CD4-positive, alpha-beta T cell (primary cell): ENCODE results near the gene GALE. TPM values are rescaled to one million over a fixed set of nuclear protein-coding genes. Genes with fewer than 3 reads are reported as not detected.
A peak's percentile ranks its signal among the peaks of the same experiment; 100 is the strongest.

Experiments
- ATAC-seq: fragments of 200-7000 bp; cut with Tn5 transposase; one replicate; pipeline ENCODE4 v1.10.0; 2022; ENCODE audit warnings: mild to moderate bottlenecking; ENCODE audit not compliant: poor library complexity
- CTCF ChIA-PET: fragments of 350-600 bp; sonication (Branson Sonifier 250); formaldehyde crosslinking; loops from one replicate; lab custom pipeline; 2021; ENCODE audit warnings: antibody characterized with exemption, inconsistent platforms; lab: Charles Lee
- POLR2A ChIA-PET: fragments of 350-600 bp; sonication (Branson Sonifier 250); formaldehyde crosslinking; loops from one replicate; lab custom pipeline; 2021; ENCODE audit warnings: antibody characterized with exemption, inconsistent platforms; lab: Charles Lee
- DNase-seq, 14 experiments: peaks; one replicate each; pipeline ENCODE4 v3.0.0-alpha.2; 2013 to 2020; ENCODE audit warnings: mixed read lengths in 2 of 14
- H3K27ac ChIP-seq, 2 donors: one replicate each; pipeline versions ENCODE4 v1.5.1 to v1.7.0; 2013; ENCODE audit warnings: low read length in 2 of 2, low read depth in 1 of 2, mild to moderate bottlenecking in 1 of 2
- H3K27me3 ChIP-seq, 2 experiments: 1 replicate in 1 of 2; 2 replicates in 1 of 2; pipeline versions ENCODE4 v1.6.1 to v1.7.0; 2013; ENCODE audit warnings: low read length in 2 of 2, control low read depth in 1 of 2, mild to moderate bottlenecking in 1 of 2, moderate library complexity in 1 of 2; ENCODE audit not compliant: insufficient read depth in 2 of 2, control insufficient read depth in 1 of 2
- H3K36me3 ChIP-seq: one replicate; pipeline ENCODE4 v1.6.1; 2013; ENCODE audit warnings: low read length, control low read depth; ENCODE audit not compliant: insufficient read depth
- H3K4me1 ChIP-seq: one replicate; pipeline ENCODE4 v1.6.1; 2013; ENCODE audit warnings: low read length, control low read depth; ENCODE audit not compliant: insufficient read depth
- H3K4me3 ChIP-seq: one replicate; pipeline ENCODE4 v1.5.1; 2013; ENCODE audit warnings: mild to moderate bottlenecking, low read length, moderate library complexity
- H3K9me3 ChIP-seq, 2 experiments: 1 replicate in 1 of 2; 2 replicates in 1 of 2; pipeline versions ENCODE4 v1.6.1 to v1.7.0; 2013; ENCODE audit warnings: low read length in 2 of 2, mild to moderate bottlenecking in 2 of 2, control low read depth in 1 of 2, moderate library complexity in 1 of 2; ENCODE audit not compliant: control insufficient read depth in 1 of 2, insufficient read depth in 1 of 2
- H3K27ac Mint-ChIP-seq: one replicate; pipeline ENCODE4 v1.8.0; 2020; ENCODE audit warnings: mixed read lengths
- H3K27me3 Mint-ChIP-seq: one replicate; pipeline ENCODE4 v1.8.0; 2021; ENCODE audit warnings: mixed read lengths
- H3K36me3 Mint-ChIP-seq: one replicate; pipeline ENCODE4 v1.8.0; 2021; ENCODE audit warnings: low read depth, mixed read lengths
- H3K4me1 Mint-ChIP-seq: one replicate; pipeline ENCODE4 v1.8.0; 2021; ENCODE audit warnings: low read depth, mixed read lengths
- H3K4me3 Mint-ChIP-seq: one replicate; pipeline ENCODE4 v1.8.0; 2020; ENCODE audit warnings: mild to moderate bottlenecking, mixed read lengths
- H3K9me3 Mint-ChIP-seq: one replicate; pipeline ENCODE4 v1.8.0; 2020; ENCODE audit warnings: mixed read lengths
- intact Hi-C, 2 experiments: fragments of 100-400 bp; cut with DNase I in 1 of 2; cut with micrococcal nuclease in 1 of 2; formaldehyde crosslinking; loops; one replicate each; pipeline versions ENCODE4 v1.15.1 to v1.9.0; 2023 to 2025; cut with DNase I, micrococcal nuclease
- total RNA-seq, 174 experiments: library from RNA in 2 of 174; stranded (reverse) in 2 of 174; gene quantifications; one replicate each; pipeline ENCODE4 v1.2.3 and lab custom pipeline; 2021 to 2026
- TF ChIP-seq, protein P1 (sequence below): fragments of 200-600 bp; IDR thresholded peaks from one replicate; pipeline ENCODE4 v1.8.0; 2022; ENCODE audit warnings: antibody characterized with exemption, mild to moderate bottlenecking

GALE gene
- total RNA-seq, 2 experiments from 2014 or later: 5.4 to 6.9 TPM

DNA sequence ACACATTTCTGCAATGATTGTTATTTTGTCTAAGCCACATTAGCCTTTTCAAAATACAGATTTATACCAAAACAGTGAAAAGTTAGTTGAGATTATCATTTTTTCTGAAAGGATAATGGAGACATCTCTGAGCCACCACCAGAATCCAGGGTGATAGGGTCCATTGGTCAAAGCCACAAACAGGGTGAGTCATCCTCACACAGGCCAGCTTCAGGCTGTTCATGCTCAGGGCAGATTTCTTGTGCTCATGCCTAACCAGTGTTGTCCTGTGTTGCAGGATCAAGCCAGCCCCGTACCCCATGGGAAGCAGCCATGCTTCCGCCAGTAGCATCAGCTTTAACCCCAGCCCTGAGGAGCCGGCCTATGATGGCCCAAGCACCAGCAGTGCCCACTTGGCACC is 43.9 kb downstream of the GALE start:
- TF ChIP-seq, protein P1, sequence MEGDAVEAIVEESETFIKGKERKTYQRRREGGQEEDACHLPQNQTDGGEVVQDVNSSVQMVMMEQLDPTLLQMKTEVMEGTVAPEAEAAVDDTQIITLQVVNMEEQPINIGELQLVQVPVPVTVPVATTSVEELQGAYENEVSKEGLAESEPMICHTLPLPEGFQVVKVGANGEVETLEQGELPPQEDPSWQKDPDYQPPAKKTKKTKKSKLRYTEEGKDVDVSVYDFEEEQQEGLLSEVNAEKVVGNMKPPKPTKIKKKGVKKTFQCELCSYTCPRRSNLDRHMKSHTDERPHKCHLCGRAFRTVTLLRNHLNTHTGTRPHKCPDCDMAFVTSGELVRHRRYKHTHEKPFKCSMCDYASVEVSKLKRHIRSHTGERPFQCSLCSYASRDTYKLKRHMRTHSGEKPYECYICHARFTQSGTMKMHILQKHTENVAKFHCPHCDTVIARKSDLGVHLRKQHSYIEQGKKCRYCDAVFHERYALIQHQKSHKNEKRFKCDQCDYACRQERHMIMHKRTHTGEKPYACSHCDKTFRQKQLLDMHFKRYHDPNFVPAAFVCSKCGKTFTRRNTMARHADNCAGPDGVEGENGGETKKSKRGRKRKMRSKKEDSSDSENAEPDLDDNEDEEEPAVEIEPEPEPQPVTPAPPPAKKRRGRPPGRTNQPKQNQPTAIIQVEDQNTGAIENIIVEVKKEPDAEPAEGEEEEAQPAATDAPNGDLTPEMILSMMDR: no peak

DNA sequence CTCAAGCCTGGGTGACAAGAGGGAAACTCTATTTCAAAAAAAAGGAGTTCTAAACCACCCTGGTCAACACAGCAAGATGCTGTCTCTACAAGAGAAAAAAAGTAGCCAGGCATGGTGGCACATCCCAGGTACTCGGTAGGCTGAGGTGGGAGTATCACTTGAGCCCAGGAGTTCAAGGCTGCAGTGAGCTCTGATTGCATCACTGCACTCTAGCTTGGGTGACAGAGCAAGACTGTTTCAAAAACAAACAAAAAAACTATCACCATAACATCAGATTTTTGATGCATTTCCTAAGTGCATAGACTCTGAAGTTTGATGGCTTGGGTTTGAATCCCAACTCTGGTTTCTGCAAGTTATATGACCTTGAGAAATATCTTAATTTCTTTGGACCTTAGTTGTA is 47.6 kb downstream of the GALE start:
- Histone ChIP-seq H3K4me3 (no peak overlapping the region), H3K4me1 (no peaks in the 10 kb centered on the region), H3K36me3 (peaks cover 88% of the 10 kb centered on the region), H3K9me3 (no peaks in the 10 kb centered on the region), H3K27me3 (no peaks in the 10 kb centered on the region), H3K27ac (no peak overlapping the region)
- no peak overlapping the region for H3K27ac Mint-ChIP-seq
- CTCF ChIA-PET: no interaction called here
- no peaks in the 10 kb centered on the region for H3K9me3 Mint-ChIP-seq
- H3K4me1 Mint-ChIP-seq: peaks cover 17% of the 10 kb centered on the region
- intact Hi-C loops: loop anchor here in 1 of 2 experiments (5.0 kb wide), 1 partner anchor 206 kb away; no protein-coding TSS in a partner anchor
- no peaks in the 10 kb centered on the region for H3K27me3 Mint-ChIP-seq
- ATAC-seq (no peak), DNase-seq (no peak)
- H3K36me3 Mint-ChIP-seq: peaks cover 92% of the 10 kb centered on the region
- TF ChIP-seq, protein P1: no peak
- POLR2A ChIA-PET: interaction anchor here (3.1 kb wide), 1 partner anchor 9 kb away, joined by 13 read pairs; the partner anchor contains the start of gene ELOA
- H3K4me3 Mint-ChIP-seq: no peak overlapping the region

More for the DNA sequence above, 43.9 kb downstream of the GALE start:
- POLR2A ChIA-PET: no interaction called here
- DNase-seq (no peak), ATAC-seq (no peak)
- CTCF ChIA-PET: no interaction called here
- Histone ChIP-seq H3K27me3 (no peaks in the 10 kb centered on the region), H3K4me1 (no peaks in the 10 kb centered on the region), H3K9me3 (no peaks in the 10 kb centered on the region), H3K27ac (no peak overlapping the region), H3K4me3 (no peak overlapping the region), H3K36me3 (peaks cover 95% of the 10 kb centered on the region)
- H3K27ac Mint-ChIP-seq: no peak overlapping the region
- H3K4me1 Mint-ChIP-seq: no peaks in the 10 kb centered on the region
- H3K9me3 Mint-ChIP-seq: no peaks in the 10 kb centered on the region
- H3K27me3 Mint-ChIP-seq: no peaks in the 10 kb centered on the region
- H3K4me3 Mint-ChIP-seq: no peak overlapping the region
- H3K36me3 Mint-ChIP-seq: peaks cover 96% of the 10 kb centered on the region
- intact Hi-C loops: no loop called here

DNA sequence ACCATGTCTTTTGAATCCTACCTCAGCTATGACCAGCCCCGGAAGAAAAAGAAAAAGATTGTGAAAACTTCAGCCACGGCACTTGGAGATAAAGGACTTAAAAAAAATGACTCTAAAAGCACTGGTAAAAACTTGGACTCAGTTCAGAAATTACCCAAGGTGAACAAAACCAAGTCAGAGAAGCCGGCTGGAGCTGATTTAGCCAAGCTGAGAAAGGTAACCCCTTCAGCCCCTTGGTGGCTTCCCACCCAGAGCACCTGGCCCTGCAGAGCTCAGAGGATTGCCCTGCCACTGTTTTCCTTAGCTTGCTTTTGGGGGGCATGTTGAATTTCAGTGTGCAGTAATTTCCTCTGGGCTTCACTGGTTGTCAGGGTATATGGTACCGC is 48.7 kb downstream of the GALE start:
- H3K36me3 Mint-ChIP-seq: peaks cover 91% of the 10 kb centered on the region
- no peaks in the 10 kb centered on the region for H3K27me3 Mint-ChIP-seq
- ATAC-seq (no peak), DNase-seq (no peak)
- Histone ChIP-seq H3K27me3 (no peaks in the 10 kb centered on the region), H3K36me3 (peaks cover 80% of the 10 kb centered on the region), H3K27ac (no peak overlapping the region), H3K4me3 (no peak overlapping the region), H3K4me1 (no peaks in the 10 kb centered on the region), H3K9me3 (no peaks in the 10 kb centered on the region)
- no peaks in the 10 kb centered on the region for H3K9me3 Mint-ChIP-seq
- ChIA-PET POLR2A (no interaction called here), CTCF (no interaction called here)
- intact Hi-C loops: loop anchor here in 1 of 2 experiments (5.0 kb wide), 1 partner anchor 205 kb away; no protein-coding TSS in a partner anchor
- H3K4me3 Mint-ChIP-seq: no peak overlapping the region
- TF ChIP-seq, protein P1: no peak
- H3K27ac Mint-ChIP-seq: peak overlapping the region; percentile 33
- peaks cover 28% of the 10 kb centered on the region for H3K4me1 Mint-ChIP-seq
